H1 (cell line): Measurements from ENCODE around the gene ZNF407. TPM values are rescaled to one million over a fixed set of nuclear protein-coding genes. Genes with fewer than 3 reads are reported as not detected.

Source experiments
- CTCF ChIA-PET: fragments of 300-600 bp; sonication (Branson Sonifier 250); formaldehyde crosslinking; loops from one replicate; lab custom pipeline; 2021; ENCODE audit not compliant: partially characterized antibody; lab: Charles Lee
- POLR2A ChIA-PET: fragments of 300-600 bp; sonication (Branson Sonifier 250); formaldehyde crosslinking; loops from one replicate; lab custom pipeline; 2021; ENCODE audit warnings: inconsistent platforms; ENCODE audit not compliant: partially characterized antibody; lab: Charles Lee
- DNase-seq, 2 experiments: peaks; one replicate each; pipeline versions ENCODE4 v3.0.0 to v3.0.0-alpha.2; 2010 to 2022; ENCODE audit warnings: low spot score in 2 of 2, low read depth in 1 of 2, mixed read lengths in 1 of 2
- FAIRE-seq: peaks from 2 replicates; lab custom pipeline; 2011; peaks lifted over from hg19 to GRCh38; lab: Jason Lieb, UNC
- H2AFZ ChIP-seq: 2 replicates; pipeline ENCODE4 v1.8.1; 2012; ENCODE audit warnings: low read length, inconsistent platforms
- H2AK5ac ChIP-seq: 2 replicates; pipeline ENCODE4 v1.6.1; 2013; ENCODE audit warnings: low read depth, low read length
- H2BK120ac ChIP-seq: replicated peaks from 2 replicates; pipeline ENCODE3; 2013; ENCODE audit warnings: low read depth, low read length, inconsistent platforms
- H2BK12ac ChIP-seq: 2 replicates; pipeline ENCODE4 v1.6.1; 2013; ENCODE audit warnings: low read depth, low read length
- H2BK15ac ChIP-seq: 2 replicates; pipeline ENCODE4 v1.6.1; 2013; ENCODE audit warnings: low read length
- H2BK20ac ChIP-seq: 2 replicates; pipeline ENCODE4 v1.6.1; 2013; ENCODE audit warnings: low read length
- H2BK5ac ChIP-seq: 2 replicates; pipeline ENCODE4 v1.6.1; 2013; ENCODE audit warnings: low read depth, low read length
- H3K14ac ChIP-seq: 2 replicates; pipeline ENCODE4 v1.6.1; 2013; ENCODE audit warnings: inconsistent platforms; ENCODE audit not compliant: insufficient read length
- H3K18ac ChIP-seq: 2 replicates; pipeline ENCODE4 v1.6.1; 2013; ENCODE audit warnings: low read length; ENCODE audit errors: extremely low read depth
- H3K23ac ChIP-seq: 2 replicates; pipeline ENCODE4 v1.6.1; 2013; ENCODE audit warnings: inconsistent platforms; ENCODE audit not compliant: insufficient read length
- H3K23me2 ChIP-seq: 2 replicates; pipeline ENCODE4 v1.6.1; 2013; ENCODE audit warnings: low read depth, low read length
- H3K27ac ChIP-seq: 2 replicates; pipeline ENCODE4 v1.6.1; 2011; ENCODE audit warnings: low read depth, low read length, inconsistent platforms
- H3K27me3 ChIP-seq, 4 experiments: replicated peaks in 1 of 4; 1 replicate in 1 of 4; 2 replicates in 3 of 4; pipeline versions ENCODE4 v1.6.1 to v1.8.1; 2011 to 2013; ENCODE audit warnings: low read length in 3 of 4, mild to moderate bottlenecking in 3 of 4, inconsistent platforms in 2 of 4, mixed read lengths in 2 of 4, moderate library complexity in 1 of 4; ENCODE audit not compliant: control insufficient read depth in 3 of 4, insufficient read depth in 3 of 4; ENCODE audit errors: extremely low read depth in 1 of 4
- H3K36me3 ChIP-seq, 4 experiments: 2 replicates each; pipeline versions ENCODE4 v1.6.1 to v1.8.1; 2011 to 2013; ENCODE audit warnings: mild to moderate bottlenecking in 4 of 4, low read length in 3 of 4, moderate library complexity in 2 of 4, control low read depth in 1 of 4, inconsistent platforms in 1 of 4; ENCODE audit not compliant: insufficient read depth in 4 of 4, control insufficient read depth in 2 of 4
- H3K4ac ChIP-seq: replicated peaks from 2 replicates; pipeline ENCODE3; 2013; ENCODE audit warnings: low read length, low read depth, mixed read lengths, inconsistent platforms; ENCODE audit not compliant: insufficient read length
- H3K4me1 ChIP-seq, 4 experiments: replicated peaks in 1 of 4; 1 replicate in 1 of 4; 2 replicates in 3 of 4; pipeline versions ENCODE4 v1.6.1 to v1.8.1; 2011 to 2013; ENCODE audit warnings: low read length in 3 of 4, inconsistent platforms in 2 of 4, mixed read lengths in 1 of 4; ENCODE audit not compliant: insufficient read depth in 4 of 4, control insufficient read depth in 3 of 4
- H3K4me2 ChIP-seq, 2 experiments: 2 replicates each; pipeline versions ENCODE4 v1.6.1 to v1.8.1; 2011 to 2013; ENCODE audit warnings: low read depth in 2 of 2, low read length in 2 of 2, control low read depth in 1 of 2, inconsistent platforms in 1 of 2, mild to moderate bottlenecking in 1 of 2; ENCODE audit not compliant: insufficient read depth in 1 of 2
- H3K4me3 ChIP-seq, 4 experiments: fragments of 200-600, 300-600 bp in 1 of 4; sonication (generic), shearing (Covaris generic), sonication (Bioruptor Twin) in 1 of 4; 2 replicates each; pipeline versions ENCODE4 v1.5.1 to v1.8.1; 2011 to 2016; ENCODE audit warnings: low read length in 4 of 4, low read depth in 3 of 4, control low read depth in 2 of 4, inconsistent platforms in 2 of 4, mild to moderate bottlenecking in 2 of 4, mixed read lengths in 1 of 4, moderate library complexity in 1 of 4; ENCODE audit not compliant: insufficient read depth in 2 of 4; ENCODE audit errors: extremely low read depth in 1 of 4
- H3K56ac ChIP-seq: replicated peaks from 2 replicates; pipeline ENCODE3; 2013; ENCODE audit warnings: low read depth, mild to moderate bottlenecking, mixed read lengths, low read length, inconsistent platforms; ENCODE audit not compliant: insufficient read length
- H3K79me1 ChIP-seq: 2 replicates; pipeline ENCODE4 v1.6.1; 2013; ENCODE audit warnings: low read depth, low read length, control low read depth
- H3K79me2 ChIP-seq, 2 experiments: 2 replicates each; pipeline versions ENCODE4 v1.6.1 to v1.8.1; 2012 to 2013; ENCODE audit warnings: low read length in 2 of 2, mild to moderate bottlenecking in 2 of 2, inconsistent platforms in 1 of 2; ENCODE audit not compliant: insufficient read depth in 2 of 2, control insufficient read depth in 1 of 2
- H3K9ac ChIP-seq, 4 experiments: replicated peaks in 1 of 4; 1 replicate in 1 of 4; 2 replicates in 3 of 4; pipeline versions ENCODE4 v1.6.1 to v1.8.1; 2011 to 2013; ENCODE audit warnings: low read depth in 3 of 4, low read length in 3 of 4, control low read depth in 2 of 4, mild to moderate bottlenecking in 2 of 4, moderate library complexity in 2 of 4, inconsistent platforms in 1 of 4; ENCODE audit errors: extremely low read depth in 1 of 4
- H3K9me3 ChIP-seq, 2 experiments: 2 replicates each; pipeline versions ENCODE4 v1.6.1 to v1.8.1; 2012 to 2013; ENCODE audit warnings: mild to moderate bottlenecking in 2 of 2, moderate library complexity in 2 of 2, control low read depth in 1 of 2, inconsistent platforms in 1 of 2, low read depth in 1 of 2, low read length in 1 of 2, mixed read lengths in 1 of 2; ENCODE audit not compliant: insufficient read depth in 2 of 2
- H4K20me1 ChIP-seq, 2 experiments: replicated peaks in 1 of 2; 2 replicates each; pipeline versions ENCODE3 to v1.8.1; 2011 to 2013; ENCODE audit warnings: inconsistent platforms in 2 of 2, low read length in 2 of 2, mild to moderate bottlenecking in 1 of 2; ENCODE audit not compliant: insufficient read depth in 2 of 2, control insufficient read depth in 1 of 2
- H4K5ac ChIP-seq: 2 replicates; pipeline ENCODE4 v1.6.1; 2013; ENCODE audit warnings: low read length, low read depth, mixed read lengths, inconsistent platforms; ENCODE audit not compliant: insufficient read length
- H4K8ac ChIP-seq: 2 replicates; pipeline ENCODE4 v1.8.0; 2013; ENCODE audit warnings: mild to moderate bottlenecking, moderate library complexity, low read length, inconsistent platforms; ENCODE audit not compliant: insufficient read depth; ENCODE audit errors: extremely low read depth
- H4K91ac ChIP-seq: replicated peaks from 2 replicates; pipeline ENCODE3; 2013; ENCODE audit warnings: low read length, mixed read lengths, inconsistent platforms; ENCODE audit not compliant: insufficient read length
- HDAC6 ChIP-seq: IDR thresholded peaks from one replicate; pipeline ENCODE4 v1.7.1; 2012; ENCODE audit warnings: low read depth, mild to moderate bottlenecking, inconsistent platforms, low read length, moderate library complexity
- MAFK ChIP-seq: IDR thresholded peaks from 2 replicates; pipeline ENCODE4 v1.6.1; 2012; ENCODE audit warnings: low read depth, mild to moderate bottlenecking, improper control_type of control experiment, low read length
- WGBS, 2 experiments: shearing (Covaris generic) in 1 of 2; methylation state at CpG; one replicate each; pipeline versions ENCODE4 v1.1.6 to v1.1.7; 2013 to 2015; ENCODE audit warnings: low lambda C conversion rate in 2 of 2, mixed read lengths in 2 of 2, inconsistent platforms in 1 of 2, low coverage in 1 of 2, missing lambda C conversion rate in 1 of 2; ENCODE audit not compliant: insufficient replicate concordance in 2 of 2, insufficient coverage in 1 of 2, insufficient read length in 1 of 2; ENCODE audit errors: extremely low coverage in 1 of 2, missing lambda C conversion rate in 1 of 2; 5-methylcytosine and 5-hydroxymethylcytosine counted together
- polyA plus RNA-seq, 7 experiments: library from polyadenylated mRNA; depleted of rRNA in 3 of 7; stranded (reverse) in 5 of 7; unstranded in 2 of 7; fragments of >200 nt in 5 of 7; fragments of 200-250 nt in 2 of 7; gene quantifications; 1 replicate in 5 of 7; 2 replicates in 1 of 7; 4 replicates in 1 of 7; pipeline versions ENCODE4 v1.2.1 to v1.2.3, GENCODE V29; 2011 to 2013; ENCODE audit warnings: missing spikeins in 2 of 7, mixed read lengths in 2 of 7
- total RNA-seq: library from RNA; stranded (reverse); fragmentation: NEBNext Ultra II Directional; extraction: Animal tissue kit (Norgen Biotek cat#: 25700); gene quantifications from 2 replicates; pipeline ENCODE4 v1.2.1, GENCODE V29; 2021

The ZNF407 gene
- total and polyA plus RNA-seq, 2 of the 8 experiments (the other 6 are each of a cell fraction or from before 2014, with no cell fraction given): 1.5 to 6.8 TPM

- Histone ChIP-seq H2BK5ac (no peak overlapping the region), H3K23me2 (no peaks in the 10 kb centered on the region), H3K14ac (no peak overlapping the region), H3K27me3 (no peaks in the 10 kb centered on the region), H3K56ac (no peak overlapping the region), H4K20me1 (no peaks in the 10 kb centered on the region), H2BK15ac (no peak overlapping the region), H2BK20ac (no peak overlapping the region), H3K23ac (no peak overlapping the region), H3K27ac (no peak overlapping the region), H4K91ac (no peak overlapping the region), H3K9ac (no peak overlapping the region), H4K5ac (no peak overlapping the region), H2AFZ (no peak overlapping the region), H3K18ac (no peak overlapping the region), H3K36me3 (no peaks in the 10 kb centered on the region), H2BK12ac (no peak overlapping the region), H2AK5ac (no peak overlapping the region), H3K79me1 (no peaks in the 10 kb centered on the region), H4K8ac (no peak overlapping the region), H3K9me3 (peaks cover 4 to 7% of the 10 kb centered on the region in 2 experiments; a peak in 2 of 4 replicates), H3K4ac (no peak overlapping the region), H3K4me1 (no peaks in the 10 kb centered on the region)
- CTCF ChIA-PET: no interaction called here
- DNase-seq: peak in 1 of 2 experiments; percentile 7
- WGBS, 2 experiments: 90% methylated on average over 5 of the region's 5 CpGs; no CpG with 5 or more reads in 1 of the 2 experiments
- POLR2A ChIA-PET: no interaction called here
- TF ChIP-seq HDAC6: no peak
- no peak for TF ChIP-seq MAFK
- TF ChIP-seq, all 59 proteins: peak for 0
- no peaks in the 10 kb centered on the region for H3K79me2 ChIP-seq
- H3K4me3 ChIP-seq: no peak overlapping the region
- no peak overlapping the region for H2BK120ac ChIP-seq
- FAIRE-seq: no peak
- H3K4me2 ChIP-seq: no peak overlapping the region
These were observed 478.6 kb downstream of the ZNF407 start for GRCh38 chr18:75076286-75076685.
